T-helper 17 cell (primary cell): ENCODE measurements around the gene DCTD. TPM values are rescaled to one million over a fixed set of nuclear protein-coding genes. Genes with fewer than 3 reads are reported as not detected.
"Not testable (repeated sequence)": the region's sequence is repeated elsewhere in the genome, so short reads cannot be mapped to it uniquely, and the experiment has no call there.

Experiments
- ATAC-seq: fragments of 150-1000 bp; cut with Tn5 transposase; 2 replicates; pipeline ENCODE4 v1.10.0; 2021; ENCODE audit warnings: mild to moderate bottlenecking, moderate library complexity
- DNase-seq, 3 donors: peaks; one replicate each; pipeline versions ENCODE4 v3.0.0 to v3.0.0-alpha.2; 2020 to 2021
- H3K9me3 ChIP-seq: one replicate; pipeline ENCODE4 v1.7.0; 2013; ENCODE audit warnings: low read length, mild to moderate bottlenecking; ENCODE audit not compliant: control insufficient read depth, poor library complexity, severe bottlenecking
- H3K27ac Mint-ChIP-seq: one replicate; pipeline ENCODE4 v1.8.0; 2022; ENCODE audit warnings: mild to moderate bottlenecking, moderate library complexity, mixed read lengths
- H3K27me3 Mint-ChIP-seq: one replicate; pipeline ENCODE4 v1.8.0; 2022; ENCODE audit warnings: mixed read lengths
- H3K36me3 Mint-ChIP-seq: one replicate; pipeline ENCODE4 v1.8.0; 2022; ENCODE audit warnings: low read depth, mixed read lengths
- H3K4me1 Mint-ChIP-seq: one replicate; pipeline ENCODE4 v1.8.0; 2022; ENCODE audit warnings: mild to moderate bottlenecking, mixed read lengths
- H3K4me3 Mint-ChIP-seq: one replicate; pipeline ENCODE4 v1.8.0; 2022; ENCODE audit warnings: mild to moderate bottlenecking, moderate library complexity, mixed read lengths
- total RNA-seq, 4 donors: library from RNA in 2 of 4; stranded (reverse) in 2 of 4; gene quantifications; one replicate each; pipeline ENCODE4 v1.2.3 and lab custom pipeline; 2022 to 2026

Gene DCTD
- total RNA-seq, 2 donors from 2014 or later = 50.4 to 55.5 TPM

GRCh38 chr4:182914357-182914756 lies 2.8 kb downstream of the DCTD start:
- Mint-ChIP-seq H3K27ac (peak overlapping the region; percentile 91), H3K4me3 (peak overlapping the region; percentile 9), H3K27me3 (no peaks in the 10 kb centered on the region), H3K36me3 (peaks cover 8% of the 10 kb centered on the region), H3K4me1 (peaks cover 34% of the 10 kb centered on the region)
- no peaks in the 10 kb centered on the region for H3K9me3 ChIP-seq
- DNase-seq (no peak), ATAC-seq (no peak)

DNA sequence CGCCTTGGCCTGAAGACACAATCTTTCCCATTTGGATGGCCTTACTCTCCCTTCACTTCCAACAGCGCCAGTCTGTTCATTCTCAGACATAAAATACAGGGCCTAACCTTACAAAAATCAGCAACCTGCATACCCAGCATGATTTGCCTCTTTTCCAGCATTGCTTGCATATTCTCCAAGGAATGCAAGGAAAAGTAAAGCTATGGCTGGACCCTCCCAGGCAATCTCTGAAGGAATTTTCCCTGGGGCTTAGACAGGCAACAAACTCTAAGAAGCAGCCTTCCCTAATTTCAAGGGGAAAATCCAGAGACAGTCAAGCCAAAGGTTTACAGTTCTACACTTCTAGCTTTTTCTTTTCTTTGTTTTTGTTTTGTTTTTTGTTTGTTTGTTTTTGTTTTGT lies 3.6 kb downstream of the DCTD start:
- Mint-ChIP-seq H3K4me1 (peaks cover 29% of the 10 kb centered on the region), H3K4me3 (no peak overlapping the region), H3K27me3 (no peaks in the 10 kb centered on the region), H3K27ac (peak overlapping the region; percentile 24), H3K36me3 (peaks cover 8% of the 10 kb centered on the region)
- DNase-seq (no peak), ATAC-seq (no peak)
- H3K9me3 ChIP-seq = no peaks in the 10 kb centered on the region

GRCh38 chr4:182913036-182913435 lies 4.2 kb downstream of the DCTD start:
- ATAC-seq = no peak
- H3K36me3 Mint-ChIP-seq = peaks cover 8% of the 10 kb centered on the region
- peaks cover 26% of the 10 kb centered on the region for H3K4me1 Mint-ChIP-seq
- no peaks in the 10 kb centered on the region for H3K27me3 Mint-ChIP-seq
- H3K4me3 Mint-ChIP-seq = no peak overlapping the region
- H3K27ac Mint-ChIP-seq = peak overlapping the region; percentile 9
- H3K9me3 ChIP-seq = no peaks in the 10 kb centered on the region
- no peak for DNase-seq

GRCh38 chr4:182908124-182908523 lies 9.1 kb downstream of the DCTD start:
- H3K9me3 ChIP-seq = no peaks in the 10 kb centered on the region
- DNase-seq (no peak), ATAC-seq (no peak)
- H3K27ac Mint-ChIP-seq = peak overlapping the region; percentile 21
- peaks cover 17% of the 10 kb centered on the region for H3K36me3 Mint-ChIP-seq
- H3K4me3 Mint-ChIP-seq = no peak overlapping the region
- H3K27me3 Mint-ChIP-seq = no peaks in the 10 kb centered on the region
- peaks cover 33% of the 10 kb centered on the region for H3K4me1 Mint-ChIP-seq

- Mint-ChIP-seq H3K4me1 (peaks cover 28% of the 10 kb centered on the region), H3K36me3 (peaks cover 13% of the 10 kb centered on the region), H3K4me3 (no peak overlapping the region), H3K27ac (no peak overlapping the region), H3K27me3 (no peaks in the 10 kb centered on the region)
- no peaks in the 10 kb centered on the region for H3K9me3 ChIP-seq
- DNase-seq (no peak), ATAC-seq (no peak)
Observed at GRCh38 chr4:182907396-182907795, 9.8 kb downstream of the DCTD start.

GRCh38 chr4:182906786-182907185 lies 10.4 kb downstream of the DCTD start:
- DNase-seq (no peak), ATAC-seq (no peak)
- peaks cover 24% of the 10 kb centered on the region for H3K4me1 Mint-ChIP-seq
- no peak overlapping the region for H3K4me3 Mint-ChIP-seq
- H3K9me3 ChIP-seq = no peaks in the 10 kb centered on the region
- peaks cover 11% of the 10 kb centered on the region for H3K36me3 Mint-ChIP-seq
- no peak overlapping the region for H3K27ac Mint-ChIP-seq
- H3K27me3 Mint-ChIP-seq = no peaks in the 10 kb centered on the region

GRCh38 chr4:182905038-182905437 lies 12.1 kb downstream of the DCTD start:
- H3K9me3 ChIP-seq = no peaks in the 10 kb centered on the region
- ATAC-seq (no peak), DNase-seq (no peak)
- Mint-ChIP-seq H3K27ac (peak overlapping the region; percentile 68), H3K4me3 (no peak overlapping the region), H3K27me3 (no peaks in the 10 kb centered on the region), H3K36me3 (peaks cover 11% of the 10 kb centered on the region), H3K4me1 (peaks cover 24% of the 10 kb centered on the region)

GRCh38 chr4:182904211-182904761 lies 12.9 kb downstream of the DCTD start:
- no peak for DNase-seq
- peaks cover 24% of the 10 kb centered on the region for H3K4me1 Mint-ChIP-seq
- H3K4me3 Mint-ChIP-seq = no peak overlapping the region
- no peak for ATAC-seq
- H3K27ac Mint-ChIP-seq = peak overlapping the region; percentile 68
- H3K27me3 Mint-ChIP-seq = no peaks in the 10 kb centered on the region
- no peaks in the 10 kb centered on the region for H3K9me3 ChIP-seq
- peaks cover 11% of the 10 kb centered on the region for H3K36me3 Mint-ChIP-seq

DNA sequence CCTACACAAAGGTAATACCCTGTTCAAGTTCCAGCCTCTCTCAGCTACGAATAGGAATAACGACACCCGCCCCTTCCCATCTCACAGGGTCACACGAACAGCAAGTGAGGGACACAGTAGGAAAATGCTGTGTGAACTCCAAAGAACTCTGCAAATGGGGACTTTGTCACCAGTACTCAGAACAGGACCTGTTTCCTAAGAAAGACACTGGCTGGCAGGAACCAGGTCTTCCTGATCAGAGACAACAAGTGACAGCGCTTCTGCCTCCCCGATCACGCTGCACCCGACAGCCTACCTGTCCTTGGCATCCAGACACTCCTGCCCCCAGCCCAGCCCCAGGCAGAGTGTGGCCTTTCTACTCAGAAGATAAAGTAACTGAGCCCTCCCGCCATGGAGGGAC lies 14.2 kb downstream of the DCTD start:
- no peak for ATAC-seq
- H3K27ac Mint-ChIP-seq = peak overlapping the region; percentile 43
- H3K27me3 Mint-ChIP-seq = no peaks in the 10 kb centered on the region
- no peak overlapping the region for H3K4me3 Mint-ChIP-seq
- peaks cover 11% of the 10 kb centered on the region for H3K36me3 Mint-ChIP-seq
- peaks cover 27% of the 10 kb centered on the region for H3K4me1 Mint-ChIP-seq
- no peak for DNase-seq
- no peaks in the 10 kb centered on the region for H3K9me3 ChIP-seq

GRCh38 chr4:182901337-182901736 lies 15.8 kb downstream of the DCTD start:
- H3K27me3 Mint-ChIP-seq = no peaks in the 10 kb centered on the region
- no peak overlapping the region for H3K27ac Mint-ChIP-seq
- peaks cover 11% of the 10 kb centered on the region for H3K36me3 Mint-ChIP-seq
- no peak overlapping the region for H3K4me3 Mint-ChIP-seq
- H3K9me3 ChIP-seq = no peaks in the 10 kb centered on the region
- DNase-seq (no peak), ATAC-seq (no peak)
- peaks cover 23% of the 10 kb centered on the region for H3K4me1 Mint-ChIP-seq

DNA sequence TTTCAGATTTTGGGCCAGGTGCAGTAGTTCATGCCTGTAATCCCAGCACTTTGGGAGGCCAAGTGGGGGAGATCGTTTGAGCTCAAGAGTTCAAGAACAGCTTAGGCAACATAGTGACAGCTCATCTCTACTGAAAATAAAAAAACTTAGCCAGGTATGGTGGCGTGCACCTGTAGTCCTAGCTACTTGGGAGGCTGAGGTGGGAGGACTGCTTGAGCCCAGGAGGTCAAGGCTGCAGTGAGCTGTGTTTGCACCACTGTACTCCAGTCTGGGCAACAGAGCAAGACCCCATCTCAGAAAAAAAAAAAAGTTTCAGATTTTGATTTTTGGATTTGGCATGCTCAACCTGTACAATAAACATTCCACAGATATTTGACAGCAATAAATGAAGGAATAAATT lies 17.2 kb downstream of the DCTD start:
- H3K4me3 Mint-ChIP-seq, H3K27ac Mint-ChIP-seq, DNase-seq, H3K27me3 Mint-ChIP-seq, ATAC-seq, H3K9me3 ChIP-seq: not testable (repeated sequence)
- Mint-ChIP-seq H3K36me3 (peaks cover 11% of the 10 kb centered on the region), H3K4me1 (peaks cover 17% of the 10 kb centered on the region)

- Mint-ChIP-seq H3K36me3 (peaks cover 4% of the 10 kb centered on the region), H3K4me1 (peaks cover 4% of the 10 kb centered on the region), H3K27ac (no peak overlapping the region), H3K4me3 (no peak overlapping the region), H3K27me3 (no peaks in the 10 kb centered on the region)
- no peak for DNase-seq
- H3K9me3 ChIP-seq = no peaks in the 10 kb centered on the region
- ATAC-seq = no peak
Observed at GRCh38 chr4:182898479-182898799, 18.7 kb downstream of the DCTD start.

GRCh38 chr4:182897601-182898478 lies 19.3 kb downstream of the DCTD start:
- no peak for DNase-seq
- peaks cover 4% of the 10 kb centered on the region for H3K4me1 Mint-ChIP-seq
- H3K4me3 Mint-ChIP-seq = no peak overlapping the region
- H3K9me3 ChIP-seq = no peaks in the 10 kb centered on the region
- H3K36me3 Mint-ChIP-seq = peaks cover 4% of the 10 kb centered on the region
- no peak for ATAC-seq
- H3K27me3 Mint-ChIP-seq = no peaks in the 10 kb centered on the region
- no peak overlapping the region for H3K27ac Mint-ChIP-seq

GRCh38 chr4:182896421-182896820 lies 20.8 kb downstream of the DCTD start:
- DNase-seq = no peak
- Mint-ChIP-seq H3K27me3 (no peaks in the 10 kb centered on the region), H3K36me3 (peaks cover 4% of the 10 kb centered on the region), H3K4me3 (no peak overlapping the region), H3K4me1 (peaks cover 4% of the 10 kb centered on the region), H3K27ac (no peak overlapping the region)
- no peak for ATAC-seq
- no peaks in the 10 kb centered on the region for H3K9me3 ChIP-seq
